GM12878 (cell line): ENCODE data around the gene CAV1. TPM values are rescaled to one million over a fixed set of nuclear protein-coding genes. Genes with fewer than 3 reads are reported as not detected.

Experiments
- ATF7 ChIP-seq: fragments of 450-650 bp; IDR thresholded peaks from 2 replicates; pipeline ENCODE4 v1.6.1; 2016; ENCODE audit warnings: low read depth, mild to moderate bottlenecking
- CHD1 ChIP-seq: IDR thresholded peaks from 2 replicates; pipeline ENCODE4 v1.6.1; 2012; ENCODE audit warnings: low read depth, low read length, improper control_type of control experiment
- DPF2 ChIP-seq: fragments of 450-650 bp; IDR thresholded peaks from 2 replicates; pipeline ENCODE4 v1.6.1; 2017; ENCODE audit warnings: mild to moderate bottlenecking
- EED ChIP-seq: sonication (generic); IDR thresholded peaks from 2 replicates; pipeline ENCODE4 v1.6.1; 2016; ENCODE audit warnings: antibody characterized with exemption, low read depth
- EZH2 ChIP-seq: IDR thresholded peaks from 2 replicates; pipeline ENCODE4 v1.6.1; 2012; ENCODE audit warnings: low read depth, mild to moderate bottlenecking, control low read depth, inconsistent platforms, low read length, borderline replicate concordance; ENCODE audit not compliant: control insufficient read depth
- HDAC2 ChIP-seq: fragments of 200-600 bp; sonication (generic); IDR thresholded peaks from 2 replicates; pipeline ENCODE4 v1.6.1; 2017
- HDAC6 ChIP-seq: fragments of 200-600 bp; sonication (generic); IDR thresholded peaks from one replicate; pipeline ENCODE4 v1.8.0; 2017; ENCODE audit warnings: antibody characterized with exemption; ENCODE audit not compliant: unreplicated experiment
- IRF4 ChIP-seq: IDR thresholded peaks from 2 replicates; pipeline ENCODE4 v1.6.1; 2011; ENCODE audit warnings: low read depth, low read length
- MTA3 ChIP-seq: IDR thresholded peaks from 2 replicates; pipeline ENCODE4 v1.6.1; 2012; ENCODE audit warnings: low read length, inconsistent platforms, borderline replicate concordance
- NFIC ChIP-seq: IDR thresholded peaks from 2 replicates; pipeline ENCODE4 v1.6.1; 2012; ENCODE audit warnings: low read depth, mild to moderate bottlenecking, inconsistent platforms, low read length, moderate library complexity
- NR2C1 ChIP-seq: fragments of 450-650 bp; IDR thresholded peaks from 2 replicates; pipeline ENCODE4 v1.6.1; 2017; ENCODE audit warnings: antibody characterized with exemption, mild to moderate bottlenecking, moderate library complexity
- PBX3 ChIP-seq: IDR thresholded peaks from 2 replicates; pipeline ENCODE4 v1.6.1; 2011; ENCODE audit warnings: mild to moderate bottlenecking, low read depth, low read length, moderate library complexity; ENCODE audit not compliant: insufficient replicate concordance
- PML ChIP-seq: IDR thresholded peaks from 2 replicates; pipeline ENCODE4 v1.6.1; 2012; ENCODE audit warnings: low read length, inconsistent platforms
- PRDM15 ChIP-seq: fragments of 450-650 bp; formaldehyde crosslinking; IDR thresholded peaks from 2 replicates; pipeline ENCODE4 v1.4.0; 2020; ENCODE audit warnings: mild to moderate bottlenecking, moderate library complexity
- RAD21 ChIP-seq: IDR thresholded peaks from 2 replicates; pipeline ENCODE4 v1.6.1; 2011; ENCODE audit warnings: mild to moderate bottlenecking, low read depth, low read length, moderate library complexity; ENCODE audit not compliant: insufficient read depth
- RCOR1 ChIP-seq: conservative IDR thresholded peaks from 2 replicates; pipeline ENCODE4 v1.6.1; 2012; ENCODE audit warnings: low read depth, low read length, improper control_type of control experiment
- RELA ChIP-seq: fragments of 450-650 bp; IDR thresholded peaks from 2 replicates; pipeline ENCODE4 v1.8.0; 2014; ENCODE audit warnings: borderline replicate concordance; ENCODE audit not compliant: partially characterized antibody
- SMC3 ChIP-seq: IDR thresholded peaks from 2 replicates; pipeline ENCODE4 v1.6.1; 2011; ENCODE audit warnings: low read length, improper control_type of control experiment, borderline replicate concordance
- SUZ12 ChIP-seq: fragments of 200-600 bp; sonication (generic); IDR thresholded peaks from one replicate; pipeline ENCODE4 v1.6.1; 2018; ENCODE audit warnings: antibody characterized with exemption, mild to moderate bottlenecking; ENCODE audit not compliant: unreplicated experiment
- ZBTB40 ChIP-seq: fragments of 450-650 bp; IDR thresholded peaks from 2 replicates; pipeline ENCODE4 v1.6.1; 2016; ENCODE audit warnings: mild to moderate bottlenecking, moderate library complexity, borderline replicate concordance
- ZZZ3 ChIP-seq: IDR thresholded peaks from 2 replicates; pipeline ENCODE4 v1.6.1; 2011; ENCODE audit warnings: low read depth; ENCODE audit not compliant: control insufficient read depth, insufficient read length
- polyA plus RNA-seq, 11 experiments: library from polyadenylated mRNA; depleted of rRNA in 4 of 11; unstranded in 6 of 11; stranded (reverse) in 5 of 11; fragments of >200 nt; fragmentation: Nextera tagmentation in 4 of 11; fragmentation: Illumina TruSeq in 1 of 11; extraction: Ambion mirVana in 4 of 11; extraction: Trizol in 1 of 11; gene quantifications; 1 replicate in 1 of 11; 2 replicates in 10 of 11; pipeline versions ENCODE4 v1.2.1 to v1.2.3, GENCODE V29; 2011 to 2016; ENCODE audit warnings: inconsistent platforms in 2 of 11, missing spikeins in 2 of 11, low read depth in 1 of 11
- total RNA-seq, 4 experiments: library from RNA; depleted of rRNA in 3 of 4; stranded (reverse); fragments of >200 nt in 3 of 4; fragmentation: Illumina TruSeq in 1 of 4; extraction: Trizol in 1 of 4; gene quantifications; 2 replicates each; pipeline versions ENCODE4 v1.2.1 to v1.2.3, GENCODE V29; 2013 to 2021

The CAV1 gene
- total and polyA plus RNA-seq, 10 of the 15 experiments (the other 5 are each of a cell fraction or from before 2014, with no cell fraction given), result 0.45 to 26.5 (median 2.0) TPM

GRCh38 chr7:116511552-116512519 lies 13.0 kb upstream of the CAV1 start (continued):
- no peak for TF ChIP-seq PBX3
- no peak for TF ChIP-seq CHD1
- no peak; the same call in 1 of the 2 replicates for TF ChIP-seq EED
- TF ChIP-seq PML, result no peak
- TF ChIP-seq ATF7, result peak; percentile 59
- 0 out of 2 replicates have a peak, but pooled peaks have one; percentile 18 for TF ChIP-seq NFIC
- 0 out of 2 replicates have a peak, but pooled peaks have one; percentile 50 for TF ChIP-seq RCOR1
- peak; percentile 65; the same call in 1 of the 2 replicates for TF ChIP-seq DPF2
- TF ChIP-seq RAD21, result no peak
- peak; percentile 76 for TF ChIP-seq IRF4
- TF ChIP-seq EZH2, result no peak
- no peak; the same call in 1 of the 2 replicates for TF ChIP-seq MTA3
- TF ChIP-seq PRDM15 (CRISPR knock-in tag), result no peak
- no peak for TF ChIP-seq NR2C1
- TF ChIP-seq ZZZ3, result no peak
- no peak for TF ChIP-seq SMC3
- TF ChIP-seq HDAC2, result no peak
- TF ChIP-seq ZBTB40, result peak; percentile 27; the same call in 1 of the 2 replicates
- no peak for TF ChIP-seq RELA
- no peak for TF ChIP-seq HDAC6
- no peak for TF ChIP-seq SUZ12
